Fibroblast of pulmonary artery (primary cell): Measurements from ENCODE around the gene DCHS2.

Source experiments
- DNase-seq: peaks from one replicate; pipeline ENCODE4 v3.0.0-alpha.2; 2010; ENCODE audit warnings: low read depth
- H3K4me3 ChIP-seq: replicated peaks from 2 replicates; pipeline ENCODE4 v1.5.1; 2011; ENCODE audit warnings: low read depth, mild to moderate bottlenecking, control low read depth, low read length, moderate library complexity
- CTCF ChIP-seq: IDR thresholded peaks from 2 replicates; pipeline ENCODE4 v1.5.1; 2011; ENCODE audit warnings: mild to moderate bottlenecking, control low read depth, low read length, inconsistent platforms; ENCODE audit errors: missing control alignments

Gene DCHS2

GRCh38 chr4:154455111-154455510, 36.5 kb downstream of the DCHS2 start:
- no peak for DNase-seq
- H3K4me3 ChIP-seq, result no peak overlapping the region
- no peak for TF ChIP-seq CTCF

DNA sequence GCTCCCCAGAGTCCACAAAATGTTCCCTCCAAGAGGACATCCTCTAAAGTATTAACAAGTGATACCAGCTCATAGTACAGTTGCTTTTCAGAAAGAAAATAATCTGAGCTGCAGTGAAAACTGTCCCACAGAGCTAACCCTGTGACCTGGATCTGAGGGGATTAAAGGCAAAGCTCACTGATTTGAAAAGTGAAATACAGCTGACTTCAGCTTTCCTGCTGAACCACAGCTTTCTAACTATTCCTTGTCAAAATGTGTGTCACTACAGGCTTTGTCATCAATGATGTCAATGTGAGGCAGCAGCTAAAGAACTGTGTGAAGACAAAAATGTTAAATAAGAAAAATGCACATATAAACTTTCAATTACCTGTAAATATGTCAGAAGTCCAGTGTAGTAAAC, 36.9 kb downstream of the DCHS2 start:
- no peak for DNase-seq
- no peak overlapping the region for H3K4me3 ChIP-seq
- TF ChIP-seq CTCF, result no peak

- no peak for TF ChIP-seq CTCF
Measured at GRCh38 chr4:154452798-154453346, 38.7 kb downstream of the DCHS2 start.

DNA sequence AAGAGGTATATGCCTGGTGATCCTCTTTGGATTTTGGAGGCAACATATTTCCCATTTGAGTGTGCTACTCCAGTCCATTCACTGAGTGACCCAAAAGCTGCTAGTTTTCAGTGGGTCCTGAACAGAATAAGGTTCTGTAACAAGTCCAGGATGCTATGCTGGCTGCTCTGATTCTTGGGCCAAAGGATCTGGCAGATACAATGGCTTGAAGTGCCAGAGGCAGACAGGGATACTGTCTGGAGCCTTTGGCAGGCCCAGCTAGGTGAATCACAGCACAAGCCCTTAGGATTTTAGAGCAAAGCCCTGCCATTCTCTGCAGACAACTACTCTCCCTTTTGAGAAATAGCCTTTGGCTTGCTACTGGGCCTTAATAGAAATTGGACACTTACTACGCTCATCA, 40.6 kb downstream of the DCHS2 start:
- H3K4me3 ChIP-seq, result no peak overlapping the region
- no peak for TF ChIP-seq CTCF
- DNase-seq, result no peak

More at GRCh38 chr4:154452798-154453346, 38.7 kb downstream of the DCHS2 start:
- H3K4me3 ChIP-seq, result no peak overlapping the region
- DNase-seq, result no peak

DNA sequence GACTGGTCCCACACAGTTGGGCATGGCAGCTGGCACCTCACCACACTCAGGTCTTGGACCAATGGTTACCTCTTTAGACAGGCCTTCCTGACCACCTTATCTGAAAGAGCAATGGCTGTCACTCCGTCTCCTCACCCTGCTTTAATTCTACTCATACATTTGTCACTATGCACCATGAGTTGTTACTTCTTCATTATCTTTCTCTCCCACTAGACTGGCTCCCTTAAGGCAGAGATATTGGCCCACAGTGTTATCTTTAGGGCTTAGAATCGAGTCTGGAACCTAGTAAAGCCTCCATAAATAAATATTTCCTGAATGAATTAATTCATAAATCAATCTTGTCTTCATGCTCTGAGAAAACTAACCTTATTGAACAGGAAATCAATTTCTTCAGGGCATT, 46.6 kb downstream of the DCHS2 start:
- DNase-seq, result no peak
- no peak for TF ChIP-seq CTCF

DNA sequence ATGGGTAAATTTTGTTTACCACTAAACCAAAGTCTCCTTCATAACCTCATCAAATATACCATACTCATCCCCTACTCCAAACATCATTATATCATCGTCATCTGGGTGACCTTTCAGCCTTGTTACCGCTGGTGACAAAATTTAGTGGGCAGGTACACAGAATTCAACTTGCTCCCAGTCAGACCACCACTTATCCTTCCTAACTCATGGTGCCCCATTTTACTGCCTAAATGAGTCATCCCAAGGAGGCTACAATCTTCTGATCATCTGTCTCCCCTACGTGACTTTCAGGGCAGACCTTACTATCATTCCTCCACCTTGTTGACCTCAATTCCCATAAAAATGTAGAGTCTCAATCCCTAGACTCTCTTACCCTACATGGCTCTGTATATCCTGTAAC, 49.6 kb downstream of the DCHS2 start:
- DNase-seq, result no peak
- H3K4me3 ChIP-seq, result no peak overlapping the region
- no peak for TF ChIP-seq CTCF

More for the DNA sequence above, 46.6 kb downstream of the DCHS2 start:
- H3K4me3 ChIP-seq, result no peak overlapping the region

DNA sequence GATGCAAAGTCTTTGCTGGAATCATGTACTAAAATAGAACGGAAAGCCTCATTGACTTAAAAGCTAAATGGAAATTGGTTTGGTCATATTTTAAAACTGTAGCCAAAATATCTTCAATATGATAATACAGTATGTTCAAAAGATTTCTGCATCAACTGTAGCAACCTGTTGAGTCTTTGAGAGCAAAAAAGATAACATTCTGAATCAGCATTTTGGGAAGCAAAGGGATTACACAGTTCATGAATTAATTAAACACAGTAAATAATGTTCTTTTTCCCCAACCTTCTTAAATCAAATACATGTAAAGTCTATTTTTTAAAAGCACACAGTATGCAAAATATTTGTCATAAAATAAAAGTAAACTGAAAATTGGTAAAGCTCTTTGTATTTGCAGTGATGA, 50.5 kb downstream of the DCHS2 start:
- no peak for TF ChIP-seq CTCF
- DNase-seq, result no peak
- H3K4me3 ChIP-seq, result no peak overlapping the region
